Lung (tissue), 12 donors: ENCODE measurements around the gene SPAG17. TPM values are rescaled to one million over a fixed set of nuclear protein-coding genes. Genes with fewer than 3 reads are reported as not detected.

ENCODE experiments used
- ATAC-seq: fragments of 200-7000 bp; cut with Tn5 transposase; one replicate; pipeline ENCODE4 v1.9.1; 2020; ENCODE audit warnings: moderate number of reproducible peaks; ENCODE audit not compliant: insufficient read depth, low FRiP score
- DNase-seq, 3 donors: peaks; one replicate each; pipeline ENCODE4 v3.0.0-alpha.2; 2013 to 2017
- H3K27ac ChIP-seq, 2 donors: one replicate each; pipeline ENCODE4 v1.5.1; 2013; ENCODE audit warnings: mild to moderate bottlenecking in 2 of 2, moderate library complexity in 2 of 2, control low read depth in 1 of 2, inconsistent platforms in 1 of 2, low read depth in 1 of 2, low read length in 1 of 2
- H3K27me3 ChIP-seq, 3 donors: one replicate each; pipeline ENCODE4 v1.5.1; 2013; ENCODE audit warnings: low read length in 2 of 3; ENCODE audit not compliant: control insufficient read depth in 3 of 3, insufficient read depth in 3 of 3
- H3K36me3 ChIP-seq, 4 donors: one replicate each; pipeline ENCODE4 v1.5.1; 2013; ENCODE audit warnings: low read length in 4 of 4, mild to moderate bottlenecking in 1 of 4, moderate library complexity in 1 of 4; ENCODE audit not compliant: control insufficient read depth in 4 of 4, insufficient read depth in 4 of 4
- H3K4me1 ChIP-seq, 5 donors: one replicate each; pipeline ENCODE4 v1.5.1; 2013; ENCODE audit warnings: low read length in 5 of 5, mild to moderate bottlenecking in 2 of 5, moderate library complexity in 1 of 5; ENCODE audit not compliant: control insufficient read depth in 5 of 5, insufficient read depth in 5 of 5
- H3K4me3 ChIP-seq: one replicate; pipeline ENCODE4 v1.5.1; 2013; ENCODE audit warnings: mild to moderate bottlenecking, control low read depth, moderate library complexity
- H3K9ac ChIP-seq, 2 donors: one replicate each; pipeline ENCODE4 v1.5.1; 2013; ENCODE audit warnings: low read length in 2 of 2, control low read depth in 1 of 2; ENCODE audit not compliant: insufficient read depth in 1 of 2
- H3K9me3 ChIP-seq, 4 donors: one replicate each; pipeline ENCODE4 v1.5.1; 2013; ENCODE audit warnings: low read length in 3 of 4, mild to moderate bottlenecking in 1 of 4, moderate library complexity in 1 of 4; ENCODE audit not compliant: control insufficient read depth in 4 of 4, insufficient read depth in 3 of 4
- CTCF ChIP-seq: IDR thresholded peaks from 2 replicates; pipeline ENCODE4 v1.5.1; 2012; ENCODE audit warnings: mild to moderate bottlenecking; ENCODE audit errors: control extremely low read depth, extremely low read depth
- WGBS, 2 donors: extraction: QIAGEN DNeasy Blood & Tissue Kit; methylation state at CpG; one replicate each; pipeline ENCODE4 v1.1.7; 2013; 5-methylcytosine and 5-hydroxymethylcytosine counted together
- polyA plus RNA-seq, 2 donors: library from polyadenylated mRNA; stranded (reverse); fragments of 200-250 nt; gene quantifications; one replicate each; pipeline ENCODE4 v1.2.1, GENCODE V29; 2013
- total RNA-seq, 2 donors: library from RNA; depleted of rRNA in 1 of 2; stranded (reverse); fragments of >200 nt in 1 of 2; gene quantifications; one replicate each; pipeline ENCODE4 v1.2.1, GENCODE V29; 2014 to 2021
- donor health status: control.
- donor health status: control.
- donor health status: Bipolar disorder and iron deficiency.
- donor health status: healthy.
- donor health status: DM: yes; HTN: yes; CAD: no.

The SPAG17 gene
- total and polyA plus RNA-seq, 4 donors = 3.3 to 40.0 (median 12.4) TPM

- TF ChIP-seq CTCF = no peak
- peaks cover 0 to 2% (median 0%) of the 10 kb centered on the region in 4 donors for H3K9me3 ChIP-seq
- H3K27me3 ChIP-seq = no peaks in the 10 kb centered on the region
- peaks cover 0 to 4% (median 1%) of the 10 kb centered on the region in 5 donors for H3K4me1 ChIP-seq
- H3K36me3 ChIP-seq = no peaks in the 10 kb centered on the region
- H3K9ac ChIP-seq = no peak overlapping the region
- no peak overlapping the region for H3K27ac ChIP-seq
- ATAC-seq = no peak
- no peak overlapping the region for H3K4me3 ChIP-seq
- DNase-seq = no peak
- 89 to 90% methylated on average over 2 of the region's 2 CpGs for WGBS, 2 donors
Measured at GRCh38 chr1:118219438-118219837, 34.4 kb upstream of the SPAG17 start.

- H3K4me3 ChIP-seq = no peak overlapping the region
- WGBS, 2 donors = 33 to 42% methylated on average over 5 of the region's 5 CpGs
- peaks cover 0 to 2% (median 0%) of the 10 kb centered on the region in 4 donors for H3K9me3 ChIP-seq
- H3K27ac ChIP-seq = no peak overlapping the region
- H3K36me3 ChIP-seq = no peaks in the 10 kb centered on the region
- TF ChIP-seq CTCF = no peak
- H3K27me3 ChIP-seq = no peaks in the 10 kb centered on the region
- H3K4me1 ChIP-seq = peaks cover 0 to 4% (median 0%) of the 10 kb centered on the region in 5 donors
- H3K9ac ChIP-seq = no peak overlapping the region
- ATAC-seq (no peak), DNase-seq (peak in 2 of 3 donors; percentile 18 to 38)
Measured at GRCh38 chr1:118217141-118217838, 32.3 kb upstream of the SPAG17 start.

GRCh38 chr1:118214866-118215265, 29.8 kb upstream of the SPAG17 start:
- no peak overlapping the region for H3K9ac ChIP-seq
- peaks cover 0 to 3% (median 0%) of the 10 kb centered on the region in 4 donors for H3K9me3 ChIP-seq
- H3K4me3 ChIP-seq = no peak overlapping the region
- H3K4me1 ChIP-seq = peaks cover 0 to 4% (median 0%) of the 10 kb centered on the region in 5 donors
- 93 to 94% methylated on average over 2 of the region's 2 CpGs for WGBS, 2 donors
- H3K27me3 ChIP-seq = no peaks in the 10 kb centered on the region
- no peaks in the 10 kb centered on the region for H3K36me3 ChIP-seq
- H3K27ac ChIP-seq = no peak overlapping the region
- DNase-seq (no peak), ATAC-seq (no peak)
- no peak for TF ChIP-seq CTCF
